Measurements from ENCODE around the gene C11orf42. TPM values are rescaled to one million over a fixed set of nuclear protein-coding genes. Genes with fewer than 3 reads are reported as not detected.

The C11orf42 gene, protein sequence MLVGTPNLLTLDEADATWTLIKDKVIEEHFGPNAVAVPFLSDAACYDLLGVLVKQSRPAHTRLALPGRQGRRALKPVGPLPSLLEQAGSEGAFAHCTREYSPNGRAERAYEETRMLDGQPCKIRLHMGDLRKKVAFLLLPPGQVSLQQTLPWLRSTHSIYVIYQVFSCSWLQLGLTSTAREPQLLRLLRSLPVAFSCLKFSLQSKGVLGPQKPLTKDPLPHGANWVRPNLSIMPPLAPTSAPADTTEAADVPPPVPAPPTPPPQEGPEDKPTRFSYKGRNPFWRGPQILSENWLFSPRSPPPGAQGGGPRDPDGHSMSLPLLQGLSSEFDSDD
- not detected for total RNA-seq
- 0 reads per million in 2 donors for total RNA-seq

DNA sequence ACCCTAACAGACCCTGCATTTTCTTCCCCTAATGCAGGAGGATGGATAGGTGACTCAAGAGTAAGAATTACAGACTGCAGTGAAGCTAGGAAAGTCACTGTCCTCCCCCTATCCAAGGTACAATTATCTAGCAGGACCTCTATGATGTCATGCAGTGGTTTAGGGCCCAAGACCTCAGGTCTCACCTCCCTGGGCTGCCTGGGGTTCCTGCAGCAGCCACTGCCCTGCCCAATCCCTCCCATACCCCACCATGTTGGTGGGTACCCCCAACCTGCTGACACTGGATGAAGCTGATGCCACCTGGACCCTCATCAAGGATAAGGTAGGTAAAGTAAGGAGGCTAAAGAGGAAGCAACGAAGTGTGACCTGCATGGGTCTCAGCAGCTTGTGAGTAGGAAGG, at the start of gene C11orf42:
C11orf42 (plus strand) TSS at position 192 of the 400 bp plus-strand sequence; CDS start at position 251, 59 bp downstream.
- no peak within 1 kb of the TSS for H3K4me3 Mint-ChIP-seq
- peaks cover 36% of the 10 kb centered on the region for H3K4me1 Mint-ChIP-seq
- no peak for ATAC-seq
- H3K27ac Mint-ChIP-seq: peak within 1 kb of the TSS; percentile 37
- DNase-seq: no peak
- no peaks in the 10 kb centered on the region for H3K27me3 Mint-ChIP-seq
- peaks cover 10% of the 10 kb centered on the region for H3K36me3 Mint-ChIP-seq (ENCODE audit: low read depth)
- H3K9me3 ChIP-seq (ENCODE audit: control insufficient read depth, low read length, poor library complexity, severe bottlenecking): no peaks in the 10 kb centered on the region

- DNase-seq (no peak), ATAC-seq (no peak)
- H3K4me1 Mint-ChIP-seq: no peaks in the 10 kb centered on the region
Observed at GRCh38 chr11:6156628-6157359, 48.6 kb upstream of the C11orf42 start.

DNA sequence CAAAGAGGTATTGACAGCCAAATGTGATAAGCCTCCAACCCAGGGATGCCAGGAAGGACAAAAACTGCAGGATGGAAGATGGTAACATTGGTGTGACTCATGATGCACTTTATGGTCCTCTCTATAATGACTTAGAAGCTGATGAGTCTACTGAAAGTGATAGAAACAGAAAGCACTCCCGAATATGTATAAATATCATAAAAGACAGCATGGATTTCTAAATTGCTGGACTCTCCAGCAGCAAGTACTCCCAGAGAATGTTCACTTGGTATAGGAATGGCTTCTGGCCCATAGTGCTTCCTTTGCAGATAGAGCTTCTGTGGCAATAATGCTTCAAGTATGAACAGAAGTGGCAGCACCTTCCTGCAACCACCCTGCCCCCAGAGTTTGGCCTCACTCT, 35.1 kb upstream of the C11orf42 start, which contains the start of gene OR52B2:
OR52B2 (minus strand) TSS at position 101 of the 400 bp plus-strand sequence; CDS start at position 101, 0 bp downstream.
- H3K9me3 ChIP-seq (ENCODE audit: control insufficient read depth, low read length, poor library complexity, severe bottlenecking): no peaks in the 10 kb centered on the region
- H3K27ac Mint-ChIP-seq: no peak within 1 kb of the TSS
- peaks cover 2% of the 10 kb centered on the region for H3K36me3 Mint-ChIP-seq (ENCODE audit: low read depth)
- no peaks in the 10 kb centered on the region for H3K4me1 Mint-ChIP-seq
- H3K4me3 Mint-ChIP-seq: no peak within 1 kb of the TSS
- ATAC-seq (no peak), DNase-seq (no peak)
- no peaks in the 10 kb centered on the region for H3K27me3 Mint-ChIP-seq

More at GRCh38 chr11:6156628-6157359, 48.6 kb upstream of the C11orf42 start:
- H3K36me3 Mint-ChIP-seq (ENCODE audit: low read depth): no peaks in the 10 kb centered on the region
- H3K9me3 ChIP-seq (ENCODE audit: control insufficient read depth, low read length, poor library complexity, severe bottlenecking): no peaks in the 10 kb centered on the region
- H3K4me3 Mint-ChIP-seq: no peak overlapping the region
- no peak overlapping the region for H3K27ac Mint-ChIP-seq
- peaks cover 23% of the 10 kb centered on the region for H3K27me3 Mint-ChIP-seq

DNA sequence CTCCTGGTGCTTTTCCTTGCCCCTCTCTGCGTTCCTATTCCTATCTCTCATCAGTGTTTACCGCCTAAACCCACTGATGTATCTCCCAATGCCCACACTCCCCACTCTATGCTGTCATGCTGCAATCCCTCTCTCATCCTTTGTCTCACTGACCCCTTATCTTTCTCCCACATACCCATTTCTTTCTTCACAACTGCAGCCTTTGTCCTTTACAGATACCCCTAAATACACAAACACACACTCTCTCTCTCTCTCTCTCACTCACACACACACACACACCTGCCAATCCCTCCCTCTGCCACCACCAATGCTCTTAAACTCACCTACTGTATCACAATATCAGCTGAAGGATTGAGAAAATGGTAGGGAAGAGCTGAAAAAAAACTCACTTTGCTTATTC, 29.9 kb upstream of the C11orf42 start:
- DNase-seq: no peak
- no peaks in the 10 kb centered on the region for H3K36me3 Mint-ChIP-seq (ENCODE audit: low read depth)
- no peak overlapping the region for H3K4me3 Mint-ChIP-seq
- no peak for ATAC-seq
- H3K9me3 ChIP-seq (ENCODE audit: control insufficient read depth, low read length, poor library complexity, severe bottlenecking): no peaks in the 10 kb centered on the region
- H3K27me3 Mint-ChIP-seq: no peaks in the 10 kb centered on the region
- peaks cover 8% of the 10 kb centered on the region for H3K4me1 Mint-ChIP-seq
- H3K27ac Mint-ChIP-seq: no peak overlapping the region

DNA sequence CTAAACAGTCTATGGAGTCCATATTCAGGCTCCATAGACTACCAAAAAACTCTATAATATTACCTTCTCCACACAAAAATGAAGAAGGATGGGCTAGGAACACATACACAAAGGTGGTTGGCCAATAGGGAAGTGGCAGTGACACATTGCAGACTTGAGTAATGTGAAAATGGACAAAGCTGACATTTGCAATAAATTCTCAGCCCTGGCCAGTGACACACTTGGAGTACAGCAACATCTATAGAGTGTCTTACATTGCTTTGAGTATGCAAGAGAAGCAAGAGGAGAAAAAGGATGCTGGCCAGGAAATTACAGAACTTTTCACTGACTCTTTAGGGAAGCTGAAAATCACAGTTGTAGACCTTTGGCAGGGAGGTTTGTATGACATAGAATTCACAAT, 13.6 kb upstream of the C11orf42 start:
- ATAC-seq (peak; percentile 12), DNase-seq (no peak)
- no peaks in the 10 kb centered on the region for H3K9me3 ChIP-seq (ENCODE audit: control insufficient read depth, low read length, poor library complexity, severe bottlenecking)
- H3K27me3 Mint-ChIP-seq: no peaks in the 10 kb centered on the region
- no peak overlapping the region for H3K27ac Mint-ChIP-seq
- H3K4me3 Mint-ChIP-seq: no peak overlapping the region
- H3K36me3 Mint-ChIP-seq (ENCODE audit: low read depth): no peaks in the 10 kb centered on the region
- H3K4me1 Mint-ChIP-seq: peaks cover 7% of the 10 kb centered on the region

DNA sequence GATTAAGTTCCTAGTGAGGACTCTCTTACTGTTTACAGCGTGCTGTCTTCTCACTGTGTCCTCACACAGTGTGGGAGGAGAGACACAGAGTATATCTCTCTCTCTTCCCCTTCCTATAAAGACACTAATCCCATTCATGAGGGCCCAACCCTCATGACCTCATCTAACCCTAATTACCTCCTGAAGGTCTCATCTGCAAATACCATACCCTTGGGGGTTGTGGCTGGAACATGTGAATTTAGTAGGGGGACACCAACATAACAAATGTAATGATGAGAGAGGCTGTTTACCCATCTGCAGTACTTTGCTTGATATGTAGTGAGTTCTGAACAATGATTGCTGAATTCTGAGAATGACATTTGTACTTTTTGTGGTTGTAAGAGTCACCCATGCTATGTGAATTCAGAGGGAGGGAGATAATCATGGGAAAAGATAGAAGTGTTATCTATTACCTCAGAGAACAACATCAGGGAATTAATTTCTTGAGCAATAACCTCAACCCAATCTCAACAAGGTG, 11.2 kb upstream of the C11orf42 start:
- no peak overlapping the region for H3K4me3 Mint-ChIP-seq
- no peak overlapping the region for H3K27ac Mint-ChIP-seq
- DNase-seq: no peak
- H3K27me3 Mint-ChIP-seq: no peaks in the 10 kb centered on the region
- no peaks in the 10 kb centered on the region for H3K36me3 Mint-ChIP-seq (ENCODE audit: low read depth)
- no peak for ATAC-seq
- H3K9me3 ChIP-seq (ENCODE audit: control insufficient read depth, low read length, poor library complexity, severe bottlenecking): no peaks in the 10 kb centered on the region
- peaks cover 9% of the 10 kb centered on the region for H3K4me1 Mint-ChIP-seq

GRCh38 chr11:6196396-6196795, 9.0 kb upstream of the C11orf42 start:
- no peaks in the 10 kb centered on the region for H3K9me3 ChIP-seq (ENCODE audit: control insufficient read depth, low read length, poor library complexity, severe bottlenecking)
- Mint-ChIP-seq H3K4me1 (peaks cover 15% of the 10 kb centered on the region), H3K27me3 (no peaks in the 10 kb centered on the region), H3K27ac (no peak overlapping the region), H3K4me3 (no peak overlapping the region), H3K36me3 (ENCODE audit: low read depth) (no peaks in the 10 kb centered on the region)
- DNase-seq: no peak
- ATAC-seq: peak; percentile 36

GRCh38 chr11:6197466-6198200, 7.7 kb upstream of the C11orf42 start:
- ATAC-seq (no peak), DNase-seq (no peak)
- Mint-ChIP-seq H3K27me3 (no peaks in the 10 kb centered on the region), H3K27ac (no peak overlapping the region), H3K36me3 (ENCODE audit: low read depth) (no peaks in the 10 kb centered on the region), H3K4me3 (no peak overlapping the region), H3K4me1 (peaks cover 15% of the 10 kb centered on the region)
- no peaks in the 10 kb centered on the region for H3K9me3 ChIP-seq (ENCODE audit: control insufficient read depth, low read length, poor library complexity, severe bottlenecking)

DNA sequence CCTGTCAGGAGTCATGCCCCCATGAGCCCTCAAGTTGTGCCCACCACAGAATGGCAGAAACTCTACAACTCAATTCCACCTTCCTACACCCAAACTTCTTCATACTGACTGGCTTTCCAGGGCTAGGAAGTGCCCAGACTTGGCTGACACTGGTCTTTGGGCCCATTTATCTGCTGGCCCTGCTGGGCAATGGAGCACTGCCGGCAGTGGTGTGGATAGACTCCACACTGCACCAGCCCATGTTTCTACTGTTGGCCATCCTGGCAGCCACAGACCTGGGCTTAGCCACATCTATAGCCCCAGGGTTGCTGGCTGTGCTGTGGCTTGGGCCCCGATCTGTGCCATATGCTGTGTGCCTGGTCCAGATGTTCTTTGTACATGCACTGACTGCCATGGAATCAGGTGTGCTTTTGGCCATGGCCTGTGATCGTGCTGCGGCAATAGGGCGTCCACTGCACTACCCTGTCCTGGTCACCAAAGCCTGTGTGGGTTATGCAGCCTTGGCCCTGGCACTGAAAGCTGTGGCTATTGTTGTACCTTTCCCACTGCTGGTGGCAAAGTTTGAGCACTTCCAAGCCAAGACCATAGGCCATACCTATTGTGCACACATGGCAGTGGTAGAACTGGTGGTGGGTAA, 6.1 kb upstream of the C11orf42 start, which contains the start of gene OR52W1:
OR52W1 (plus strand) TSS at position 51 of the 637 bp plus-strand sequence; CDS start at position 51, 0 bp downstream.
- H3K4me3 Mint-ChIP-seq: no peak within 1 kb of the TSS

GRCh38 chr11:6200975-6201374, 4.4 kb upstream of the C11orf42 start:
- no peak for DNase-seq
- Mint-ChIP-seq H3K36me3 (ENCODE audit: low read depth) (peaks cover 3% of the 10 kb centered on the region), H3K27me3 (no peaks in the 10 kb centered on the region), H3K4me3 (peak overlapping the region; percentile 50), H3K4me1 (peaks cover 39% of the 10 kb centered on the region), H3K27ac (peak overlapping the region; percentile 35)
- ATAC-seq: no peak
- H3K9me3 ChIP-seq (ENCODE audit: control insufficient read depth, low read length, poor library complexity, severe bottlenecking): no peaks in the 10 kb centered on the region

More for the DNA sequence above, 6.1 kb upstream of the C11orf42 start, which contains the start of gene OR52W1:
- Mint-ChIP-seq H3K27me3 (no peaks in the 10 kb centered on the region), H3K4me1 (peaks cover 30% of the 10 kb centered on the region), H3K27ac (no peak within 1 kb of the TSS), H3K36me3 (ENCODE audit: low read depth) (no peaks in the 10 kb centered on the region)
- DNase-seq (no peak), ATAC-seq (no peak)
- H3K9me3 ChIP-seq (ENCODE audit: control insufficient read depth, low read length, poor library complexity, severe bottlenecking): no peaks in the 10 kb centered on the region

DNA sequence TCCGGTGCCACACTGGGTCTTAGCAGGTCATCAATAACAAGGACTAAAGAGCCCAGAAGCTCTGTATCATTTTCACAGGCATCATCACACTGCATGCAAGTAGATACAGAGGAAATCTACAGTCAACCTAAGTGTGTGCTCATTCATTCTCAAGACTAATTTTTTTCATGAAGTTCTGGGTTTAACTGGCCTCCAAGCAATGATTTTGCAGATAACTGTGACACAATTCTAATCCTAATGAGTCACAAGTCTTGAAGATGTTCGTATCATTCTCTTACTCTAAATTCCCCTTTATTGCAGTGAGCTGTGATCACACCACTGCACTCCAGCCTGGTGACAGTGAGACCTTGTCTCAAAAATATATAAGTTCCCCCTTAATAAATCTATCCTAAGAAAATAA, 3.9 kb upstream of the C11orf42 start:
- Mint-ChIP-seq H3K27me3 (no peaks in the 10 kb centered on the region), H3K4me1 (peaks cover 34% of the 10 kb centered on the region), H3K4me3 (no peak overlapping the region), H3K36me3 (ENCODE audit: low read depth) (peaks cover 3% of the 10 kb centered on the region), H3K27ac (no peak overlapping the region)
- ATAC-seq (peak; percentile 26), DNase-seq (no peak)
- no peaks in the 10 kb centered on the region for H3K9me3 ChIP-seq (ENCODE audit: control insufficient read depth, low read length, poor library complexity, severe bottlenecking)

DNA sequence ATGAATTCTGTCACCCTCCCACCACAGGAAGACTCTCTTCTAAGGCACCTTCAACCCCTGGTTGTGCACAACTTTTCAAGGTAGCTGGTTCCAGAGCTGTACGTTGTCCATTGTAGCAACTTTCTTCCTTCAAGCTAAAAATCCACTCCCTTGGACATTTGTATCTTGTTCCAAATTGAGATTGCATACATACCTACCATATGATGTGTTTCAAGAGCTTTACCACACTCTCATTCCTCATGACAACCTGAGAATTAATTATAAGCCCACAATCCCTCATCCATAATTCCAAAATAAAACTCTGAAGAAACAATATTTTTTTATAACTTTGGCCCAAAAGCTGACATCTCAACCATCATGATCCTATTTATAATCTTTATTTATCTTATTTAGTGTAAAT, 3.3 kb upstream of the C11orf42 start:
- no peak for DNase-seq
- H3K27me3 Mint-ChIP-seq: no peaks in the 10 kb centered on the region
- H3K9me3 ChIP-seq (ENCODE audit: control insufficient read depth, low read length, poor library complexity, severe bottlenecking): no peaks in the 10 kb centered on the region
- peaks cover 33% of the 10 kb centered on the region for H3K4me1 Mint-ChIP-seq
- H3K27ac Mint-ChIP-seq: no peak overlapping the region
- no peak overlapping the region for H3K4me3 Mint-ChIP-seq
- ATAC-seq: no peak
- H3K36me3 Mint-ChIP-seq (ENCODE audit: low read depth): peaks cover 3% of the 10 kb centered on the region

Measured in T-helper 17 cell (primary cell).